H9 (cell line): Measurements from ENCODE around the gene DOCK1. TPM values are rescaled to one million over a fixed set of nuclear protein-coding genes. Genes with fewer than 3 reads are reported as not detected.

Experiments
- DNase-seq: peaks from one replicate; pipeline ENCODE4 v3.0.0-alpha.2; 2017
- H2AFZ ChIP-seq: one replicate; pipeline ENCODE4 v1.6.1; 2013; ENCODE audit warnings: mild to moderate bottlenecking, low read length, control low read depth, moderate library complexity
- H2AK5ac ChIP-seq: 2 replicates; pipeline ENCODE4 v1.6.1; 2013; ENCODE audit warnings: low read length, control low read depth, mixed read lengths; ENCODE audit not compliant: insufficient read length
- H2BK120ac ChIP-seq: one replicate; pipeline ENCODE4 v1.6.1; 2013; ENCODE audit warnings: low read depth, mild to moderate bottlenecking, low read length, control low read depth, inconsistent platforms; ENCODE audit not compliant: poor library complexity, severe bottlenecking
- H2BK12ac ChIP-seq: 2 replicates; pipeline ENCODE4 v1.6.1; 2013; ENCODE audit warnings: low read length, control low read depth, mixed read lengths, low read depth; ENCODE audit not compliant: insufficient read length
- H2BK15ac ChIP-seq: 2 replicates; pipeline ENCODE4 v1.6.1; 2013; ENCODE audit warnings: low read depth, low read length, control low read depth
- H2BK20ac ChIP-seq: one replicate; pipeline ENCODE4 v1.6.1; 2013; ENCODE audit warnings: low read depth, mild to moderate bottlenecking, low read length, control low read depth, inconsistent platforms; ENCODE audit not compliant: poor library complexity, severe bottlenecking
- H2BK5ac ChIP-seq: 2 replicates; pipeline ENCODE4 v1.6.1; 2013; ENCODE audit warnings: low read length, control low read depth, mixed read lengths; ENCODE audit not compliant: insufficient read length
- H3K14ac ChIP-seq: 2 replicates; pipeline ENCODE4 v1.6.1; 2013; ENCODE audit warnings: low read length, control low read depth; ENCODE audit not compliant: insufficient read depth
- H3K18ac ChIP-seq: 2 replicates; pipeline ENCODE4 v1.6.1; 2013; ENCODE audit warnings: low read depth, mild to moderate bottlenecking, mixed read lengths, low read length, control low read depth; ENCODE audit not compliant: insufficient read length
- H3K23ac ChIP-seq: 2 replicates; pipeline ENCODE4 v1.6.1; 2013; ENCODE audit warnings: low read length, control low read depth, mixed read lengths, low read depth; ENCODE audit not compliant: insufficient read length
- H3K23me2 ChIP-seq: 2 replicates; pipeline ENCODE4 v1.6.1; 2013; ENCODE audit warnings: low read depth, mild to moderate bottlenecking, mixed read lengths, low read length, control low read depth; ENCODE audit not compliant: insufficient read length, poor library complexity, severe bottlenecking
- H3K27ac ChIP-seq: 2 replicates; pipeline ENCODE4 v1.5.1; 2013; ENCODE audit warnings: low read length, control low read depth, mixed read lengths, low read depth; ENCODE audit not compliant: insufficient read length
- H3K27me3 ChIP-seq: 2 replicates; pipeline ENCODE4 v1.6.1; 2013; ENCODE audit warnings: low read length, control low read depth, inconsistent platforms; ENCODE audit not compliant: insufficient read depth
- H3K4ac ChIP-seq: 2 replicates; pipeline ENCODE4 v1.6.1; 2013; ENCODE audit warnings: low read depth, mild to moderate bottlenecking, control low read depth, inconsistent platforms, low read length, moderate library complexity
- H3K4me1 ChIP-seq: 2 replicates; pipeline ENCODE4 v1.6.1; 2013; ENCODE audit warnings: low read length, control low read depth, inconsistent platforms; ENCODE audit not compliant: insufficient read depth
- H3K4me2 ChIP-seq: 2 replicates; pipeline ENCODE4 v1.6.1; 2013; ENCODE audit warnings: low read length, control low read depth, mixed read lengths; ENCODE audit not compliant: insufficient read length, insufficient read depth
- H3K56ac ChIP-seq: 2 replicates; pipeline ENCODE4 v1.6.1; 2013; ENCODE audit warnings: low read depth, mild to moderate bottlenecking, mixed read lengths, low read length, control low read depth; ENCODE audit not compliant: insufficient read length
- H3K79me1 ChIP-seq: 2 replicates; pipeline ENCODE4 v1.6.1; 2013; ENCODE audit warnings: low read depth, mild to moderate bottlenecking, moderate library complexity, low read length, control low read depth, inconsistent platforms; ENCODE audit not compliant: insufficient read depth, poor library complexity, severe bottlenecking
- H3K79me2 ChIP-seq: 2 replicates; pipeline ENCODE4 v1.6.1; 2013; ENCODE audit warnings: low read length, control low read depth, inconsistent platforms; ENCODE audit not compliant: insufficient read depth
- H3K9ac ChIP-seq: 2 replicates; pipeline ENCODE4 v1.6.1; 2013; ENCODE audit warnings: low read length, control low read depth, mixed read lengths; ENCODE audit not compliant: insufficient read length; ENCODE audit errors: extremely low read depth
- H3K9me3 ChIP-seq: one replicate; pipeline ENCODE4 v1.6.1; 2013; ENCODE audit warnings: low read depth, low read length, inconsistent platforms; ENCODE audit not compliant: control insufficient read depth
- H3T11ph ChIP-seq: one replicate; pipeline ENCODE4 v1.6.1; 2013; ENCODE audit warnings: mild to moderate bottlenecking, low read length, control low read depth, inconsistent platforms
- H4K20me1 ChIP-seq: one replicate; pipeline ENCODE4 v1.6.1; 2013; ENCODE audit not compliant: control insufficient read depth, insufficient read length, insufficient read depth
- H4K5ac ChIP-seq: 2 replicates; pipeline ENCODE4 v1.6.1; 2013; ENCODE audit warnings: low read depth, mild to moderate bottlenecking, mixed read lengths, low read length, control low read depth; ENCODE audit not compliant: insufficient read length
- H4K8ac ChIP-seq: replicated peaks from 2 replicates; pipeline ENCODE4 v1.6.1; 2013; ENCODE audit warnings: low read length, control low read depth, mixed read lengths, low read depth; ENCODE audit not compliant: insufficient read length
- H4K91ac ChIP-seq: 2 replicates; pipeline ENCODE4 v1.6.1; 2013; ENCODE audit warnings: low read depth, mild to moderate bottlenecking, moderate library complexity, mixed read lengths, low read length, control low read depth; ENCODE audit not compliant: insufficient read length
- H3K27ac Mint-ChIP-seq, 3 experiments: 2 replicates in 2 of 3; 3 replicates in 1 of 3; pipeline ENCODE4 v1.8.0; 2020 to 2021; ENCODE audit warnings: mixed read lengths in 3 of 3, mild to moderate bottlenecking in 1 of 3, moderate library complexity in 1 of 3
- H3K27me3 Mint-ChIP-seq: 2 replicates; pipeline ENCODE4 v1.8.0; 2021; ENCODE audit warnings: low read depth, mild to moderate bottlenecking, moderate library complexity, mixed read lengths
- H3K36me3 Mint-ChIP-seq, 3 experiments: 2 replicates in 2 of 3; 3 replicates in 1 of 3; pipeline ENCODE4 v1.8.0; 2020 to 2021; ENCODE audit warnings: low read depth in 3 of 3, mixed read lengths in 3 of 3; ENCODE audit not compliant: insufficient read depth in 1 of 3
- H3K4me1 Mint-ChIP-seq, 2 experiments: 2 replicates each; pipeline ENCODE4 v1.8.0; 2020; ENCODE audit warnings: mixed read lengths in 2 of 2
- H3K4me3 Mint-ChIP-seq, 2 experiments: 2 replicates in 1 of 2; 3 replicates in 1 of 2; pipeline ENCODE4 v1.8.0; 2020 to 2021; ENCODE audit warnings: mild to moderate bottlenecking in 2 of 2, mixed read lengths in 2 of 2, moderate library complexity in 1 of 2
- H3K9me3 Mint-ChIP-seq, 2 experiments: 2 replicates in 1 of 2; 3 replicates in 1 of 2; pipeline ENCODE4 v1.8.0; 2020; ENCODE audit warnings: mild to moderate bottlenecking in 2 of 2, mixed read lengths in 2 of 2, moderate library complexity in 1 of 2
- WGBS: extraction: QIAGEN DNeasy Blood & Tissue Kit; methylation state at CpG from one replicate; pipeline ENCODE4 v1.1.7; 2013; ENCODE audit warnings: missing lambda C conversion rate, low lambda C conversion rate, mixed read lengths; ENCODE audit not compliant: insufficient read length; ENCODE audit errors: extremely low coverage; 5-methylcytosine and 5-hydroxymethylcytosine counted together
- total RNA-seq: library from RNA; stranded (reverse); gene quantifications from 2 replicates; pipeline ENCODE4 v1.2.1, GENCODE V29; 2021
- TF ChIP-seq, protein P1 (sequence below): fragments of 200-600 bp; sonication (generic); conservative IDR thresholded peaks from 3 replicates; pipeline ENCODE4 v1.8.0; 2021; ENCODE audit warnings: antibody characterized with exemption, mild to moderate bottlenecking

DOCK1 gene
- total RNA-seq, 1 experiment from 2014 or later = 57.0 TPM

DNA sequence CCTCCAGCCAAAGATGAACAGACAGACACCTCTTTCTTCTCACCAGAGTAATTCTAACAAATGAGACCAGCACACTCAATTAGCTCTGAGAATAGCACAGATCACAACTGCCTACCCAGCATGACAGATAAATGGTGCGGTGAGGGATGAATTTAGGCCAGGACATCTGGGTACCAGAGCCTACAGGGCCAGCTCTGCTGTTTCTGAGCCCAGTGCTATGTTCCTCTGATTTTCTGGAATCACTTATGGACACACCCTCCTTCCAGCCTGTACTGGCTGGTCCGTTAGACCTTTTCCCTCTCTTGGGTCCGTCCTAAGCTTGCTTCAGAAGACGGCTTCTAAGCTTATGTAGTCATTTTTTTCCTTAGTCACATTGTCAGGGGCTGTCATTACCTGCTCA is 217.6 kb downstream of the DOCK1 start:
- TF ChIP-seq, protein P1, sequence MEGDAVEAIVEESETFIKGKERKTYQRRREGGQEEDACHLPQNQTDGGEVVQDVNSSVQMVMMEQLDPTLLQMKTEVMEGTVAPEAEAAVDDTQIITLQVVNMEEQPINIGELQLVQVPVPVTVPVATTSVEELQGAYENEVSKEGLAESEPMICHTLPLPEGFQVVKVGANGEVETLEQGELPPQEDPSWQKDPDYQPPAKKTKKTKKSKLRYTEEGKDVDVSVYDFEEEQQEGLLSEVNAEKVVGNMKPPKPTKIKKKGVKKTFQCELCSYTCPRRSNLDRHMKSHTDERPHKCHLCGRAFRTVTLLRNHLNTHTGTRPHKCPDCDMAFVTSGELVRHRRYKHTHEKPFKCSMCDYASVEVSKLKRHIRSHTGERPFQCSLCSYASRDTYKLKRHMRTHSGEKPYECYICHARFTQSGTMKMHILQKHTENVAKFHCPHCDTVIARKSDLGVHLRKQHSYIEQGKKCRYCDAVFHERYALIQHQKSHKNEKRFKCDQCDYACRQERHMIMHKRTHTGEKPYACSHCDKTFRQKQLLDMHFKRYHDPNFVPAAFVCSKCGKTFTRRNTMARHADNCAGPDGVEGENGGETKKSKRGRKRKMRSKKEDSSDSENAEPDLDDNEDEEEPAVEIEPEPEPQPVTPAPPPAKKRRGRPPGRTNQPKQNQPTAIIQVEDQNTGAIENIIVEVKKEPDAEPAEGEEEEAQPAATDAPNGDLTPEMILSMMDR = no peak
- H3K23me2 ChIP-seq = peaks cover 3% of the 10 kb centered on the region
- no peaks in the 10 kb centered on the region for H3K27me3 Mint-ChIP-seq
- H3K27ac ChIP-seq = no peak overlapping the region
- H3K14ac ChIP-seq = no peak overlapping the region
- H2BK120ac ChIP-seq = no peak overlapping the region
- H3K9me3 ChIP-seq = no peaks in the 10 kb centered on the region
- H3T11ph ChIP-seq = no peak overlapping the region
- no peak overlapping the region for H4K8ac ChIP-seq
- H4K5ac ChIP-seq = no peak overlapping the region
- H2BK12ac ChIP-seq = no peak overlapping the region
- H2BK15ac ChIP-seq = no peak overlapping the region
- H3K9ac ChIP-seq = no peak overlapping the region
- H3K4me3 Mint-ChIP-seq = no peak overlapping the region
- H2BK20ac ChIP-seq = no peak overlapping the region
- H3K4me1 ChIP-seq = no peaks in the 10 kb centered on the region
- no peaks in the 10 kb centered on the region for H3K79me1 ChIP-seq
- no peak overlapping the region for H3K27ac Mint-ChIP-seq
- no peaks in the 10 kb centered on the region for H4K20me1 ChIP-seq
- peaks cover 8 to 16% (median 8%) of the 10 kb centered on the region in 3 experiments; a peak in 6 of 7 replicates for H3K36me3 Mint-ChIP-seq
- H3K79me2 ChIP-seq = no peaks in the 10 kb centered on the region
- no peak overlapping the region for H2AFZ ChIP-seq
- no peak overlapping the region for H4K91ac ChIP-seq
- no peaks in the 10 kb centered on the region for H3K27me3 ChIP-seq
- no peak overlapping the region for H3K23ac ChIP-seq
- no peaks in the 10 kb centered on the region for H3K4me1 Mint-ChIP-seq
- H3K4ac ChIP-seq = no peak overlapping the region
- H2AK5ac ChIP-seq = no peak overlapping the region
- no peak overlapping the region for H2BK5ac ChIP-seq
- DNase-seq = no peak
- no peak overlapping the region for H3K4me2 ChIP-seq
- H3K9me3 Mint-ChIP-seq = no peaks in the 10 kb centered on the region
- no peak overlapping the region for H3K18ac ChIP-seq
- no CpG with 5 or more reads among the region's 4 CpGs for WGBS
- H3K56ac ChIP-seq = no peak overlapping the region
